ENCODE results near the gene LUM.

LUM gene

DNA sequence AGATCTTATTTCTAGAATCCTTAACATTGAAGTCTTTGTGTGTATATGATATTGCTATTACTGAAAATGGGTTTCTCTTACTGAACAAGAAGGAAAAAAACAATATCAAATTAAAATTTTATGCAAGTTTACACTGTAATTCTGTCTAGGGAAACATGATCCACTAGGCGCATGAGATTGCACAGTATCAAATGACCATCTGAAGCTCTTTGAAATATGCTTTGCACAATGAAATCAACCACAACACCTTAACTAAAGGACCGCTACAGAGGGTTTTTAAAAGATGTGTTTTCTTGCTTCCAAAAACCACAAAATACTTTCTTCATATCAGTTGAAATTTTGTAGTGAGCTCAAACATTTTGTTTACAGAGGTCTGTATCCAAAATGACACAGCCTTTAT is 38.4 kb downstream of the LUM start:
- DNase-seq: no peak

DNA sequence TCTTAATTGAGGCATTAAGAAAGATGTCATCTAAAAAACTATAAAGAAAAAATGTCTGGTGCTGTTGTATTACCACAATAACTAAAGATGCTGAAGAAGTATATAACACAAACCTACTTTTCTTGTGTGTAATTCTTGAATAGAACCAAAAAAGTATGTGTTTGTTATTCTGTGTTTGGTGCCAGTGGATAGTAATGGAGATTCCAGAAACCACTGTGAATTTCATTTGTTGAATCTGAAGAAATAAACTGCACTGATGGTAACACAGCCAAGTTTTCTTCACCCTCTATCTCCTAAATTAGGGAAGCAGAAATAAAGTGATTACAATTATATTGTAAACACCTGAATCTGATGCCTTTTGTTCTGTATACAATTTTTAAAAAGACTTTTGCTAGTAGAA is 40.4 kb downstream of the LUM start:
- DNase-seq: no peak

DNA sequence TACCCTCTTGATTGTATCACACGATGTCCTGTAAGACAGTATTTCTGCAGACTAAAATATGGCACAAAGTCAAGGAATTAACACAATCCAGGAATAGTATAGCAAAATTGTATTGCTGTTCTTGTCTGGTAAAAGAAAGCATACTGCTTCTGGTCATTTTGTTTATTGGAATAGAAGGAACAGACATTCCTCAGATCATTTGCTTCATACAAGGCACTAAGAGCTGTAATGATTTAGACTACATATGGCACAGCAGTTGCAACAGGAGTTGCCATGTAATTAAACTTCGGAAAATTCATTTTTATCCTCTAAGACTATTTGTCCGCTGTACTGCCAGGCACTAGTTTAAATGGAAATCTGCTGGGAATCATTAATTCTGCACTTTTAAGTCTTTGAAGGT is 45.9 kb downstream of the LUM start:
- DNase-seq: no peak

DNA sequence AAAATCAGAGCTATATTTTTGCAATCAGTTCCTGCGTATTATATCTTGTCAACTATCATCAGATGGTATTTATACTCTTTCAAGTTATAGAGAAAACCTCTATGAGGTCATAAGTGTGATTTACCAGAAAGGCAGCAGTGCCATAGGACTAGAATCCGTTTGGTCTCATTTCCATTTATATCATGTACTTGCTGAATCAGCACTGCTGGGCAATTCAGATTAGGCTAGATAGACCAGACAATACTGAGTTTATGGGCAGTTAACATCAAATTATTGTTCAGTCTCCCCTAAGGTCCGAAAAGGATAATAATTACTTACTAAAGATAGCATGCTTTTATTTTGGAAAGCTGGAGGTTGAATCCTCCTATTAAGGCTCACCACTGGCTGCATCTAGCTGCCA is 46.7 kb downstream of the LUM start:
- no peak for DNase-seq

DNA sequence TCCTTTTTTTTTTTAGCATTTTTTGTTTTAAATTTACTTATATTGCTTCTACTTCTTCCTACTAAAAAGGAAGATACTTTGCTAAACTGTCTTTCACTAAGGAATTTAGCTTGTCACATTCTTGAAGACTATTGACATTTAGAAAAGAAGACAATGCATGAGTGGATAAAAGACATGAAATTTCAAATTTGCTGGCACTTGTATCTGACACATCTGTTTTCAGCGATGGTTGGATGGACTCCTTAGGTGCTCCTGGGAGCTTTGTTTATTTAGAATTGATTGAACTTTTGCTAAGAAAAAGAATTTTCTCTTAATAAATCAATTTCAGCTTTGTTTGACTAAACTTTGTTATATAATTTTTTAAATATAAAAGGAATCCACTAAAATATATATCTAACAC is 50.2 kb downstream of the LUM start:
- no peak for DNase-seq

DNA sequence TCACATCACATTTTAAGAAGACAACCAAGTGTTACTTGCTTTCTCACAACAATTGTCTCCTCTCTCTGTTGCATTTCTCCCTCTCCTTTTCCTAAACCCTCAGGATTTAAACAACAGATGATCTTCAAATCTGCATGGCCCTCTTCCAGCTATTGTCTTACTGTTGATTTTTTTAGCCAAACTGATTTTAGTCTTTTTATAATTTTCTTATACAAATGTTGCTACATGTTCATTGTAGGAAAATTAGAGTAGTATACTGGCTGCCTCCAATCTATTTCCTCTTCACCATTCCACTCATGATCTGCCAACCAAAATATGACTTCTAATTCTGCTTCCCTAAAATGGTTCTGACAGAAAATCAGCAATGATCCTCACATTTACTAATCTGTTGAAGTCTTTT is 52.1 kb downstream of the LUM start:
- no peak for DNase-seq

DNA sequence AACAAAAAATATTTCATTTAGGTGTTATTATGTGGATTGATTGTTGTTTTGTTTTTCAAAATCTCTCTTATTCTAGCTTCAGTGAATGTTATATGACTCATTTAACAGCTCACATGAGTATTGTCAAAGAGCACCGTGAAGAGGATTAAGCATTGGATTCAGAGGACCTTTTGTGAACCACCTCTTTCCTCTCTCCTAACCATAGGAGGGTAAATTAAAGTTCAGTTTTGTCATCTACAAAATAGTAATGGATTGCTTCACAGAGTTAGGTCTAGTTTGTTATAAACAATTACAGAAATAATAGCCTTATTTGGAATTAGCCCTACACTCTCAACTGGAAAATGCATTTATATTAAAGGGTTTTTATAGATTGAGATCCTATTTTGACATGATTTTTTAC is 52.5 kb downstream of the LUM start:
- DNase-seq: no peak

DNA sequence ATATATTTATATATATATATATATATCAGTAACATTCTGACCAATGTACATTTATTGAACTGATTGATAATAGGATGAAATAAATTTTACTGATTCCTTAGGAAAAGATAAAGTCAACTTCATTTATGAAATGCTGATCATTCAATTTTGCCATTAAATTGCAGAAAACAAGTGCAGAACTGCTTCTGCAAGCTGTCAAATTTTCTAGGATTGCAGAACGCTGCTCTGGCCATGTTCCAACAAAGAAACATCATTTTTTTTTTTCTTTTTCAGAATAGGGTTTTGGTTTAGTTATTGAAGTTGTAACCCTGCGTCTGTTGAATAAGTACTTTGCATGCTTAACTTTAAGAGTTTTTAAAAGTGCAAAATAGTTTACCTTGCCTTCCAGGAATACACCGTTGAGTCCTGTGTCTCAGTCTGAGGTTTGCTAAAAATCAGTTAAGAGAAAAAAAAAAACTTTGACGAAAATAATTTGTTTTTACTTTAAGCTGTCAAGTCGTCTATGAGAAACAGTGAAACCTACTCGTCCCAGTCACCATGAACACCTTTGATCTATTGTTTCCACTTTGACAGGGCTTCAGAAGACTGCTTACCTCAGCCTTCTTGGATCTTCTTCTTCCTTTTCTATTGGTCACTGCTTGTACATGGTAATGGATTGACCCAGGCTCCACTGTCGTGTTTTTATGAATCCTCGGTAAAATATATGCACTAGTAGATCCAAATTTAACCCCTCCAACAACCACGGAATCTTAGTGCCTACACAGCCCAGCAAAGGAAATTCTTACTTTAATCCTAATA is 53.7 kb downstream of the LUM start, which contains the start of gene KERA:
TSS of gene KERA (minus strand) at position 657 of the 798 bp plus-strand sequence. CDS start 1,743 bp downstream, outside the sequence.
- no peak for DNase-seq

DNA sequence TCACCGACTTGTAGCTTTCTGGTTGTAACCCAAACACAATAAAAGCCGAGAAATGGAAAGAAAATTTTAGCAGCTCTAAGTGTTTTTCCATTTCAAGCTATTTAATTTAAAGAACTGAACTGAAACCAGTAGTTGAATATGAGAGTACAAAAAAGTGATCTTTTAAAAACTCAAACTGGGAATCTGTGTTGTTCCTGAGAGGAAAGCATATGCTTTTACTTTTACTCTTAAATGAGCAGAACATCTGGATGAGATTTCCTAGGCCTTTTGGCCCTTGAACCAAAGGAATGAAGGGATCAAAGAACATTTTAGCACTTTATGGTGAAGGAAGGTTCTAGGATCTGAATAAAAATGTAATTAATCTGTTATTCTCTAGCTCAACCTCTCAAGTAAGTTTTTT is 54.8 kb downstream of the LUM start:
- DNase-seq: no peak

DNA sequence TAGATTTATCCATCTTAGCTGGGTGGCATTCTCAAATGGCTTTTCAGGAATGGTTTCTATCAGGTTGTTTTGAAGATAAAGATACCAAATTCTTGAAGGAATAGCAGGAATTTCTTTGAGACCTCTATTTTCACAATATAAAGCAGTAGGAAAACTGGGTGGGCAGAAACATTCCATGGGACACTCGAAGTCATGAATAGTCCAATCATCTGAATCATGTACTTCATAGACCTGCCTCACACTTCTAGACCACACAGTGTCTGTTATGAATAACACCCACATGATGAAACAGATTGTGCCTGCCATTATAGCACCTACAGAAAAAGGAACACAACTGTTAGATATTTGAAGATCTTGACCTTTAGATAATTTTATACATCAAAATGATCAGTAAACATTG is 55.3 kb downstream of the LUM start:
- DNase-seq: no peak

DNA sequence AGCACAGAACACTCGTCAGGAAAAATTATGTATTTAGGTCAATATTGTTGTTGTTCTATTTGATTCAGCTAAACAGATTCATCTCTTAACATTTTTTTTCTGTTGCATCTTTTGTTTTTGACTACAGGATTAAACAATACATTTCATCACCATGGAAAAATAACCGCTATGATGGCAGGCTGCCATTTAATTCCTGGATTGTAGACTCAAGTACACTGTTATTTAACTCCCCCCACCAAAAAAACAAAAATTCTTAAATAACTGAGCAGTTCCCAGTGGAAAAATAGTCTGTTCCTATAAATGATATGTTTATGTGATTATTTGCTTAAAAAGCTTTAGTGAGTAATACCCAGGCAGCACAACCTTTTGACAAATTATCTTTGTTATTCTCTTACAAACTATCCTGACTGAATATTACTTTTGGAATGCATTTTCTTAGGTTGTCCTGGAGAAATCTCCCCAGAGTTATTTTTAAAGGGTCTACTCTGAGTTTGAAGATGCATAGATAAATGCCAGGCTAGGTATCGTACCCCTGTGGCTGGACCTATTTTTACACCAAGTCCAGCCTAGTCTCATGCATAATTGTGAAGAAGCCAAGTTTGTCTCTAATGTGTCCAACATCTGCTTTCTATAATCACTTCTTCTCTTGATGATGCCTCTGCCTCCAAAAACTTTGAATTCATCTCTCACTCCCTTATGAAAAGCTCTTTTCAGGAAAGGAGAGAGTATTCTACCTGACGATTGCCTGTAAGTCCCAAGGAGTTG is 57.2 kb downstream of the LUM start:
- no peak for DNase-seq
